Measurements from ENCODE around the gene ITGB5. TPM values are rescaled to one million over a fixed set of nuclear protein-coding genes. Genes with fewer than 3 reads are reported as not detected.

The ITGB5 gene
- polyA plus RNA-seq, 3 donors: 0.68 to 1.2 (median 1.0) TPM

GRCh38 chr3:124845406-124845805, 41.8 kb downstream of the ITGB5 start:
- Histone ChIP-seq H3K4me3 (replicated peaks in 1 of 3; ENCODE audit: low read depth in 2 of 3, low read length in 3 of 3) (no peak overlapping the region), H2AFZ (ENCODE audit: insufficient read depth, low read depth, low read length, poor library complexity, severe bottlenecking) (no peak overlapping the region), H3K79me2 (ENCODE audit: insufficient read depth, low read length) (no peaks in the 10 kb centered on the region), H3K9me3 (replicated peaks in 1 of 2; ENCODE audit: control insufficient read depth in 1 of 2, insufficient read depth in 1 of 2, low read length in 2 of 2) (no peaks in the 10 kb centered on the region), H3K4me1 (ENCODE audit: control insufficient read depth in 1 of 2, insufficient read depth in 2 of 2, low read length in 2 of 2) (no peaks in the 10 kb centered on the region), H3K27me3 (ENCODE audit: control insufficient read depth in 2 of 2, insufficient read depth in 2 of 2, low read length in 2 of 2) (no peaks in the 10 kb centered on the region), H3K9ac (ENCODE audit: insufficient read depth, low read length, poor library complexity, severe bottlenecking) (no peak overlapping the region), H3K36me3 (replicated peaks in 1 of 2; ENCODE audit: control insufficient read depth in 1 of 2, insufficient read depth in 2 of 2, low read length in 2 of 2) (no peaks in the 10 kb centered on the region), H4K20me1 (ENCODE audit: insufficient read depth, low read length) (no peaks in the 10 kb centered on the region), H3K4me2 (replicated peaks; ENCODE audit: extremely low read depth, low read length, poor library complexity, severe bottlenecking) (no peak overlapping the region), H3K27ac (ENCODE audit: low read depth in 1 of 2, low read length in 2 of 2) (no peak overlapping the region)
- peaks cover 2% of the 10 kb centered on the region for H3K4me1 Mint-ChIP-seq
- peaks cover 0 to 2% (median 0%) of the 10 kb centered on the region in 7 donors for H3K9me3 Mint-ChIP-seq
- H3K4me3 Mint-ChIP-seq: no peak overlapping the region
- 75% methylated on average over 4 of the region's 5 CpGs for WGBS (ENCODE audit: insufficient coverage)
- H3K36me3 Mint-ChIP-seq: no peaks in the 10 kb centered on the region
- DNase-seq: no peak
- no peak for TF ChIP-seq CTCF (IDR thresholded peaks at IDR 0.05)
- peak overlapping the region in 1 of 7 donors; percentile 19 for H3K27ac Mint-ChIP-seq
- intact Hi-C loops (cut with micrococcal nuclease): no loop called here
- peaks cover 0 to 3% (median 2%) of the 10 kb centered on the region in 3 donors for H3K27me3 Mint-ChIP-seq (ENCODE audit: low read depth in 3 of 3)

- Histone ChIP-seq H3K27ac (ENCODE audit: low read depth in 1 of 2, low read length in 2 of 2) (no peak overlapping the region), H3K36me3 (replicated peaks in 1 of 2; ENCODE audit: control insufficient read depth in 1 of 2, insufficient read depth in 2 of 2, low read length in 2 of 2) (no peaks in the 10 kb centered on the region), H3K4me2 (replicated peaks; ENCODE audit: extremely low read depth, low read length, poor library complexity, severe bottlenecking) (no peak overlapping the region), H3K4me1 (ENCODE audit: control insufficient read depth in 1 of 2, insufficient read depth in 2 of 2, low read length in 2 of 2) (no peaks in the 10 kb centered on the region), H3K27me3 (ENCODE audit: control insufficient read depth in 2 of 2, insufficient read depth in 2 of 2, low read length in 2 of 2) (no peaks in the 10 kb centered on the region), H2AFZ (ENCODE audit: insufficient read depth, low read depth, low read length, poor library complexity, severe bottlenecking) (no peak overlapping the region), H3K9me3 (replicated peaks in 1 of 2; ENCODE audit: control insufficient read depth in 1 of 2, insufficient read depth in 1 of 2, low read length in 2 of 2) (no peaks in the 10 kb centered on the region), H3K9ac (ENCODE audit: insufficient read depth, low read length, poor library complexity, severe bottlenecking) (no peak overlapping the region), H4K20me1 (ENCODE audit: insufficient read depth, low read length) (no peaks in the 10 kb centered on the region), H3K79me2 (ENCODE audit: insufficient read depth, low read length) (no peaks in the 10 kb centered on the region), H3K4me3 (replicated peaks in 1 of 3; ENCODE audit: low read depth in 2 of 3, low read length in 3 of 3) (no peak overlapping the region)
- Mint-ChIP-seq H3K27me3 (ENCODE audit: low read depth in 3 of 3) (peaks cover 0 to 3% (median 0%) of the 10 kb centered on the region in 3 donors), H3K4me1 (peaks cover 2% of the 10 kb centered on the region), H3K36me3 (no peaks in the 10 kb centered on the region), H3K4me3 (no peak overlapping the region), H3K27ac (peak overlapping the region in 1 of 7 donors; percentile 9), H3K9me3 (peaks cover 0 to 2% (median 0%) of the 10 kb centered on the region in 7 donors)
- intact Hi-C loops (cut with micrococcal nuclease): no loop called here
- no CpG with 5 or more reads among the region's 5 CpGs for WGBS (ENCODE audit: insufficient coverage)
- no peak for TF ChIP-seq CTCF (IDR thresholded peaks at IDR 0.05)
- no peak for DNase-seq
Measured at GRCh38 chr3:124843506-124844177, 43.5 kb downstream of the ITGB5 start.

Data from CD14-positive monocyte (primary cell).